ENCODE measurements around the gene NR1D1. TPM values are rescaled to one million over a fixed set of nuclear protein-coding genes. Genes with fewer than 3 reads are reported as not detected.

NR1D1 gene
- polyA plus RNA-seq, 1 donor (not counting 4 experiments of a cell fraction or from before 2014, with no cell fraction given) = 1.0 TPM

GRCh38 chr17:40098846-40099618 is 1.4 kb downstream of the NR1D1 start:
- H3K4me1 ChIP-seq (ENCODE audit: control insufficient read depth, extremely low read depth, insufficient read depth, low read length) = peaks cover 37% of the 10 kb centered on the region
- TF ChIP-seq CTCF (optimal IDR thresholded peaks at IDR 0.05 in 1 of 3, IDR thresholded peaks at IDR 0.05 in 1 of 3, conservative IDR thresholded peaks at IDR 0.05 in 1 of 3; ENCODE audit: extremely low read depth in 1 of 3, insufficient read depth in 2 of 3, low read length in 3 of 3) (no peak), EZH2 (IDR thresholded peaks at IDR 0.05; ENCODE audit: low read length) (no peak)
- no peak overlapping the region for H2AFZ ChIP-seq (ENCODE audit: control insufficient read depth, low read length)

GRCh38 chr17:40097931-40098845 is 2.2 kb downstream of the NR1D1 start:
- dilution Hi-C loops (cut with MboI; ENCODE audit: extremely low pct_ligation_motif_present, low sequenced_read_pairs) = no loop called here
- H2AFZ ChIP-seq (ENCODE audit: control insufficient read depth, low read length) = no peak overlapping the region
- no peaks in the 10 kb centered on the region for H4K20me1 ChIP-seq (ENCODE audit: control insufficient read depth, extremely low read depth, insufficient read depth, low read length)
- H3K9me1 ChIP-seq (ENCODE audit: control insufficient read depth, extremely low read depth, insufficient read depth, low read length) = no peaks in the 10 kb centered on the region
- H3K9me3 ChIP-seq (ENCODE audit: control insufficient read depth, low read depth, low read length) = no peaks in the 10 kb centered on the region
- H3K36me3 ChIP-seq (ENCODE audit: control insufficient read depth in 2 of 2, extremely low read depth in 1 of 2, insufficient read depth in 2 of 2, low read length in 2 of 2) = peaks cover 23 to 44% of the 10 kb centered on the region in 2 experiments
- H3K27me3 ChIP-seq (ENCODE audit: control insufficient read depth, extremely low read depth, insufficient read depth, low read length) = no peaks in the 10 kb centered on the region
- H3K79me2 ChIP-seq (ENCODE audit: control insufficient read depth, insufficient read depth, low read length) = peaks cover 13% of the 10 kb centered on the region
- DNase-seq (ENCODE audit: low read depth, low spot score) = peak; percentile 84
- peak overlapping the region; percentile 94 for H3K27ac ChIP-seq (ENCODE audit: control insufficient read depth, insufficient read depth, low read length)
- H3K4me2 ChIP-seq (ENCODE audit: control insufficient read depth, extremely low read depth, insufficient read depth, low read depth, low read length) = peak overlapping the region; percentile 89
- TF ChIP-seq CTCF (optimal IDR thresholded peaks at IDR 0.05 in 1 of 3, IDR thresholded peaks at IDR 0.05 in 1 of 3, conservative IDR thresholded peaks at IDR 0.05 in 1 of 3; ENCODE audit: extremely low read depth in 1 of 3, insufficient read depth in 2 of 3, low read length in 3 of 3) (no peak), EZH2 (IDR thresholded peaks at IDR 0.05; ENCODE audit: low read length) (no peak)
- H3K9ac ChIP-seq (ENCODE audit: control insufficient read depth, extremely low read depth, insufficient read depth, low read length) = peak overlapping the region; percentile 74
- H3K4me3 ChIP-seq (ENCODE audit: control insufficient read depth in 2 of 3, extremely low read depth in 1 of 3, insufficient read depth in 2 of 3, low read depth in 1 of 3, low read length in 3 of 3) = peak overlapping the region; percentile 49 to 77 (median 73)
- peaks cover 45% of the 10 kb centered on the region for H3K4me1 ChIP-seq (ENCODE audit: control insufficient read depth, extremely low read depth, insufficient read depth, low read length)
- FAIRE-seq = peak; percentile 39

More at GRCh38 chr17:40098846-40099618, 1.4 kb downstream of the NR1D1 start:
- Histone ChIP-seq H3K4me3 (ENCODE audit: control insufficient read depth in 2 of 3, extremely low read depth in 1 of 3, insufficient read depth in 2 of 3, low read depth in 1 of 3, low read length in 3 of 3) (peak overlapping the region; percentile 73 to 99 (median 99)), H3K36me3 (ENCODE audit: control insufficient read depth in 2 of 2, extremely low read depth in 1 of 2, insufficient read depth in 2 of 2, low read length in 2 of 2) (peaks cover 19 to 37% of the 10 kb centered on the region in 2 experiments), H3K27me3 (ENCODE audit: control insufficient read depth, extremely low read depth, insufficient read depth, low read length) (no peaks in the 10 kb centered on the region), H3K9me3 (ENCODE audit: control insufficient read depth, low read depth, low read length) (no peaks in the 10 kb centered on the region), H3K4me2 (ENCODE audit: control insufficient read depth, extremely low read depth, insufficient read depth, low read depth, low read length) (peak overlapping the region; percentile 91), H4K20me1 (ENCODE audit: control insufficient read depth, extremely low read depth, insufficient read depth, low read length) (no peaks in the 10 kb centered on the region), H3K79me2 (ENCODE audit: control insufficient read depth, insufficient read depth, low read length) (peaks cover 13% of the 10 kb centered on the region), H3K9ac (ENCODE audit: control insufficient read depth, extremely low read depth, insufficient read depth, low read length) (peak overlapping the region; percentile 100), H3K9me1 (ENCODE audit: control insufficient read depth, extremely low read depth, insufficient read depth, low read length) (no peaks in the 10 kb centered on the region), H3K27ac (ENCODE audit: control insufficient read depth, insufficient read depth, low read length) (peak overlapping the region; percentile 100)
- dilution Hi-C loops (cut with MboI; ENCODE audit: extremely low pct_ligation_motif_present, low sequenced_read_pairs) = no loop called here
- FAIRE-seq (peak; percentile 9), DNase-seq (ENCODE audit: low read depth, low spot score) (peak; percentile 90)
